Measurements from ENCODE around the gene VASH1. TPM values are rescaled to one million over a fixed set of nuclear protein-coding genes. Genes with fewer than 3 reads are reported as not detected.

The VASH1 gene
- total RNA-seq: 10 to 100 TPM; 12.0 to 53.5 (median 28.2) TPM

DNA sequence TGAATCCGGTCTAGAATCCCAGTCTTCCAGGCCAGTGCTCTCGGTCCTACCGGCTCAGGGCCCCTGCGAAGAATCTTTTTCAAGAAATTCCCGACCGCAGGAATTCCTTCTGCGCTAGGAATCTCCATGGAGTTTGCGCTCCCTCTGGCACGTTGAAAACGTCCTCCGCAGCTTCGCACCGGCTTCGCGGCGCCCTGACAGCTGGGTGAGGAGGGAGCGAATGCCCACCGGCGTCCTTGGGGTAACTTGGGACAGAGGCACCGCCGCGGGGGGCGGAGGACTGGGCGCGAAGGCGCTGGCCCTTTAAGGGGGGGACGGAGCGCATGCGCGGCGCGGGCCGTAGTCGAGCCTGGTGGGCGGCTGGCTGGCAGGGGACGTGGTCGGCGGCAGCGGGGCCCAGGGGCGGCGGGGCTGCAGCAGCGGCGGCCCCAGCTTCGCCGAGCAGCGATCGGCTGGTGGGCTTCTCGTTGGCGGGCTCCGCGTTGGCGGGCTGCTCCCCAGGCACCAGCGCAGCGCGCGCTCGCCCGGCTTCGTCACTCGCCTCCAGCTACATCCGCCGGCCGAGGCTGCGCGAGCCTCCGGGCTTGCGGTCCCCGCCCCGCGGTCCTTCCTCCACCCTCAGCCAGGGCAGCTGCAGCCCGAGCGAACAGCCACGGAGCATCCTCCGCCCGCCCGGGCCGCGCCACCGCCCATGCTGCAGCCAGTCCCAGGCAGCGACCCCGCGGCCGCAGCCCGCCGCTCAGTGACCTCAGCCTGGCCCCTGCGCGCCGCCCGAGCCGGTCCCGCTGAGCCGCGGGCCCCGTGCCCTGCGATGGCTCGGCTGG is at the start of gene VASH1:
TSS of gene VASH1 (plus strand) at position 333 of the 824 bp plus-strand sequence. CDS start 1,354 bp downstream, outside the sequence.
- H3K9me3 ChIP-seq: no peaks in the 10 kb centered on the region
- peak within 1 kb of the TSS; percentile 46 to 95 (median 82) for H3K4me3 ChIP-seq
- TF ChIP-seq POLR2AphosphoS5 (IDR thresholded peaks at IDR 0.05): peak in 1 of 2 donors; percentile 36
- peak in 1 of 4 donors; percentile 70 for TF ChIP-seq POLR2A (IDR thresholded peaks at IDR 0.05)
- TF ChIP-seq, protein P1, sequence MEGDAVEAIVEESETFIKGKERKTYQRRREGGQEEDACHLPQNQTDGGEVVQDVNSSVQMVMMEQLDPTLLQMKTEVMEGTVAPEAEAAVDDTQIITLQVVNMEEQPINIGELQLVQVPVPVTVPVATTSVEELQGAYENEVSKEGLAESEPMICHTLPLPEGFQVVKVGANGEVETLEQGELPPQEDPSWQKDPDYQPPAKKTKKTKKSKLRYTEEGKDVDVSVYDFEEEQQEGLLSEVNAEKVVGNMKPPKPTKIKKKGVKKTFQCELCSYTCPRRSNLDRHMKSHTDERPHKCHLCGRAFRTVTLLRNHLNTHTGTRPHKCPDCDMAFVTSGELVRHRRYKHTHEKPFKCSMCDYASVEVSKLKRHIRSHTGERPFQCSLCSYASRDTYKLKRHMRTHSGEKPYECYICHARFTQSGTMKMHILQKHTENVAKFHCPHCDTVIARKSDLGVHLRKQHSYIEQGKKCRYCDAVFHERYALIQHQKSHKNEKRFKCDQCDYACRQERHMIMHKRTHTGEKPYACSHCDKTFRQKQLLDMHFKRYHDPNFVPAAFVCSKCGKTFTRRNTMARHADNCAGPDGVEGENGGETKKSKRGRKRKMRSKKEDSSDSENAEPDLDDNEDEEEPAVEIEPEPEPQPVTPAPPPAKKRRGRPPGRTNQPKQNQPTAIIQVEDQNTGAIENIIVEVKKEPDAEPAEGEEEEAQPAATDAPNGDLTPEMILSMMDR (IDR thresholded peaks at IDR 0.05): no peak
- ATAC-seq (ENCODE audit: low FRiP score in 2 of 2): peak; percentile 36 to 91
- H3K4me1 ChIP-seq: peaks cover 14 to 43% (median 20%) of the 10 kb centered on the region in 4 donors
- peak in 1 of 2 donors; percentile 94 for DNase-seq
- H3K27ac ChIP-seq: peak within 1 kb of the TSS; percentile 64 to 91 (median 76)
- WGBS, 2 donors: 3% methylated on average over 9 to 16 of the region's 96 CpGs
- H3K36me3 ChIP-seq: no peaks in the 10 kb centered on the region
- H3K27me3 ChIP-seq: peaks cover 0 to 14% (median 4%) of the 10 kb centered on the region in 4 donors

DNA sequence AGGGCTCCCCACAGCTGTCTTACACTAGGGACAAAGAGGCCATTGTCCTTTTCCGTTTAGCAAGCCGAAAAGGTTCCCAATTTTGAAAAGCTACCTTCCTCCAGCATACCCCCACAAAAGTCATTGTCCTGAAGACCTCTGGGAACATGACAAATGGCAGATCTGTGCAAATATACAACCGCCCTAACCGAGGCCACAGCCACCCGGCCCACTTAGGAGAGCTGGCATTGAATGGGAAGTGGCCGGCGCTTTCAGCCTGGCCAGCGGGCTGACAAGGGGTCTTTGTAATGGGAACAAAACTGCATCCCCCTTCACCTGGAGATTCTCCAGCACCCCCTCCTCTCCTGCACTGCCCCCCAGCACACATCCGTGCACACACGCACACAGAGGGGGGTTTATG is 48.1 kb upstream of the VASH1 start:
- WGBS, 2 donors: 87% methylated on average over 10 of the region's 10 CpGs
- no peak overlapping the region for H3K27ac ChIP-seq
- H3K36me3 ChIP-seq: no peaks in the 10 kb centered on the region
- TF ChIP-seq POLR2AphosphoS5 (IDR thresholded peaks at IDR 0.05): no peak
- TF ChIP-seq, protein P1 (IDR thresholded peaks at IDR 0.05): no peak
- TF ChIP-seq EP300 (IDR thresholded peaks at IDR 0.05): no peak
- no peak for TF ChIP-seq POLR2A (IDR thresholded peaks at IDR 0.05)
- H3K27me3 ChIP-seq: no peaks in the 10 kb centered on the region
- DNase-seq (no peak), ATAC-seq (ENCODE audit: low FRiP score in 2 of 2) (no peak)
- H3K4me1 ChIP-seq: peaks cover 0 to 22% (median 12%) of the 10 kb centered on the region in 4 donors
- H3K4me3 ChIP-seq: no peak overlapping the region
- H3K9me3 ChIP-seq: no peaks in the 10 kb centered on the region

DNA sequence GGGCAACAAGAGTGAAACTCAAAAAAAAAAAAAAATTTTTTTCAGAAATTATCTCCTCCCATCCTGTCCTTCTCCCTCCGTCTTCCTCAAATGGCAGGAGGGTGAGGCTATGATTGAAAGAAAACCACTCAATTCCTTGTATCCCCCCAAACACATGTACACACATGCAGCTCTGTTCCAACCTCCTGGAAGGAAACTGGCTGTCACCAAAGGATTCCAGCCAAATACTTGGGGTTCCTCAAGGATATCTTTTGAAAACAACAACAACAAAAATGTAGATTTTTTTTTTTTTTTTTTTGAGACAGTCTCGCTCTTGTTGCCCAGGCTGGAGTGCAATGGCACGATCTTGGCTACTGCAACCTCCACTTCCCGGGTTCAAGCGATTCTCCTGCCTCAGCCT is 46.8 kb upstream of the VASH1 start:
- ATAC-seq (ENCODE audit: low FRiP score in 2 of 2) (no peak), DNase-seq (no peak)
- Histone ChIP-seq H3K9me3 (no peaks in the 10 kb centered on the region), H3K4me1 (peaks cover 1 to 29% (median 15%) of the 10 kb centered on the region in 4 donors), H3K36me3 (no peaks in the 10 kb centered on the region), H3K27me3 (no peaks in the 10 kb centered on the region), H3K4me3 (no peak overlapping the region), H3K27ac (peak overlapping the region in 1 of 4 donors; percentile 66)
- 85 to 86% methylated on average over 5 of the region's 5 CpGs for WGBS, 2 donors
- TF ChIP-seq POLR2AphosphoS5 (IDR thresholded peaks at IDR 0.05) (no peak), POLR2A (IDR thresholded peaks at IDR 0.05) (no peak), EP300 (IDR thresholded peaks at IDR 0.05) (no peak)
- TF ChIP-seq, protein P1 (IDR thresholded peaks at IDR 0.05): no peak

DNA sequence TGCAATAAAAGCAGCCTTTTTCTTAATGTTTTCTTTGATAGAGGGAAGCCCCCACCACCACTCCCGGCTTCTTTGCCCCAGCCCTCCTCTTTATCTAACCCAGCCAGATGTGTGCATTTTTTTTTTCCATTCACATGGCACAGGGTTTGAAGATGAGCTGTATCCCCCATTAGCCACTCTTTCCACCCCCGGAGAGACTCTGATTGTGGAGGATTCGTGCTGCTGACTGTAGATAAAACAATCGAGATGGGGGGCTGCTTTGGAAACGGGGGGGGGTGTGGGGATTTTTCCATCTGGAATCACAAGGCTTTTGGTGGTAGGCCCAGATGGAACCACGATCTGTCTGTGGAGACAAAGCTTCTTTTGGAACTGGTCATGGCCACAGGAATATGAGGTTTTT is 46.2 kb upstream of the VASH1 start:
- DNase-seq (no peak), ATAC-seq (ENCODE audit: low FRiP score in 2 of 2) (no peak)
- Histone ChIP-seq H3K4me1 (peaks cover 7 to 35% (median 22%) of the 10 kb centered on the region in 4 donors), H3K27me3 (no peaks in the 10 kb centered on the region), H3K9me3 (no peaks in the 10 kb centered on the region), H3K27ac (peak overlapping the region; percentile 9 to 66 (median 21)), H3K36me3 (no peaks in the 10 kb centered on the region), H3K4me3 (no peak overlapping the region)
- 48 to 56% methylated on average over 6 of the region's 6 CpGs for WGBS, 2 donors
- TF ChIP-seq, protein P1 (IDR thresholded peaks at IDR 0.05): no peak
- TF ChIP-seq POLR2A (IDR thresholded peaks at IDR 0.05) (no peak), EP300 (IDR thresholded peaks at IDR 0.05) (no peak), POLR2AphosphoS5 (IDR thresholded peaks at IDR 0.05) (no peak)
